H9 (cell line): ENCODE results near the gene TMEM121. TPM values are rescaled to one million over a fixed set of nuclear protein-coding genes. Genes with fewer than 3 reads are reported as not detected.

Experiments used
- DNase-seq: peaks from one replicate; pipeline ENCODE4 v3.0.0-alpha.2; 2017
- H2AFZ ChIP-seq: one replicate; pipeline ENCODE4 v1.6.1; 2013; ENCODE audit warnings: mild to moderate bottlenecking, low read length, control low read depth, moderate library complexity
- H2AK5ac ChIP-seq: 2 replicates; pipeline ENCODE4 v1.6.1; 2013; ENCODE audit warnings: low read length, control low read depth, mixed read lengths; ENCODE audit not compliant: insufficient read length
- H2BK120ac ChIP-seq: one replicate; pipeline ENCODE4 v1.6.1; 2013; ENCODE audit warnings: low read depth, mild to moderate bottlenecking, low read length, control low read depth, inconsistent platforms; ENCODE audit not compliant: poor library complexity, severe bottlenecking
- H2BK12ac ChIP-seq: 2 replicates; pipeline ENCODE4 v1.6.1; 2013; ENCODE audit warnings: low read length, control low read depth, mixed read lengths, low read depth; ENCODE audit not compliant: insufficient read length
- H2BK15ac ChIP-seq: 2 replicates; pipeline ENCODE4 v1.6.1; 2013; ENCODE audit warnings: low read depth, low read length, control low read depth
- H2BK20ac ChIP-seq: one replicate; pipeline ENCODE4 v1.6.1; 2013; ENCODE audit warnings: low read depth, mild to moderate bottlenecking, low read length, control low read depth, inconsistent platforms; ENCODE audit not compliant: poor library complexity, severe bottlenecking
- H2BK5ac ChIP-seq: 2 replicates; pipeline ENCODE4 v1.6.1; 2013; ENCODE audit warnings: low read length, control low read depth, mixed read lengths; ENCODE audit not compliant: insufficient read length
- H3K14ac ChIP-seq: 2 replicates; pipeline ENCODE4 v1.6.1; 2013; ENCODE audit warnings: low read length, control low read depth; ENCODE audit not compliant: insufficient read depth
- H3K18ac ChIP-seq: 2 replicates; pipeline ENCODE4 v1.6.1; 2013; ENCODE audit warnings: low read depth, mild to moderate bottlenecking, mixed read lengths, low read length, control low read depth; ENCODE audit not compliant: insufficient read length
- H3K23ac ChIP-seq: 2 replicates; pipeline ENCODE4 v1.6.1; 2013; ENCODE audit warnings: low read length, control low read depth, mixed read lengths, low read depth; ENCODE audit not compliant: insufficient read length
- H3K23me2 ChIP-seq: 2 replicates; pipeline ENCODE4 v1.6.1; 2013; ENCODE audit warnings: low read depth, mild to moderate bottlenecking, mixed read lengths, low read length, control low read depth; ENCODE audit not compliant: insufficient read length, poor library complexity, severe bottlenecking
- H3K27ac ChIP-seq: 2 replicates; pipeline ENCODE4 v1.5.1; 2013; ENCODE audit warnings: low read length, control low read depth, mixed read lengths, low read depth; ENCODE audit not compliant: insufficient read length
- H3K27me3 ChIP-seq: 2 replicates; pipeline ENCODE4 v1.6.1; 2013; ENCODE audit warnings: low read length, control low read depth, inconsistent platforms; ENCODE audit not compliant: insufficient read depth
- H3K4ac ChIP-seq: 2 replicates; pipeline ENCODE4 v1.6.1; 2013; ENCODE audit warnings: low read depth, mild to moderate bottlenecking, control low read depth, inconsistent platforms, low read length, moderate library complexity
- H3K4me1 ChIP-seq: 2 replicates; pipeline ENCODE4 v1.6.1; 2013; ENCODE audit warnings: low read length, control low read depth, inconsistent platforms; ENCODE audit not compliant: insufficient read depth
- H3K4me2 ChIP-seq: 2 replicates; pipeline ENCODE4 v1.6.1; 2013; ENCODE audit warnings: low read length, control low read depth, mixed read lengths; ENCODE audit not compliant: insufficient read length, insufficient read depth
- H3K56ac ChIP-seq: 2 replicates; pipeline ENCODE4 v1.6.1; 2013; ENCODE audit warnings: low read depth, mild to moderate bottlenecking, mixed read lengths, low read length, control low read depth; ENCODE audit not compliant: insufficient read length
- H3K79me1 ChIP-seq: 2 replicates; pipeline ENCODE4 v1.6.1; 2013; ENCODE audit warnings: low read depth, mild to moderate bottlenecking, moderate library complexity, low read length, control low read depth, inconsistent platforms; ENCODE audit not compliant: insufficient read depth, poor library complexity, severe bottlenecking
- H3K79me2 ChIP-seq: 2 replicates; pipeline ENCODE4 v1.6.1; 2013; ENCODE audit warnings: low read length, control low read depth, inconsistent platforms; ENCODE audit not compliant: insufficient read depth
- H3K9ac ChIP-seq: 2 replicates; pipeline ENCODE4 v1.6.1; 2013; ENCODE audit warnings: low read length, control low read depth, mixed read lengths; ENCODE audit not compliant: insufficient read length; ENCODE audit errors: extremely low read depth
- H3K9me3 ChIP-seq: one replicate; pipeline ENCODE4 v1.6.1; 2013; ENCODE audit warnings: low read depth, low read length, inconsistent platforms; ENCODE audit not compliant: control insufficient read depth
- H3T11ph ChIP-seq: one replicate; pipeline ENCODE4 v1.6.1; 2013; ENCODE audit warnings: mild to moderate bottlenecking, low read length, control low read depth, inconsistent platforms
- H4K20me1 ChIP-seq: one replicate; pipeline ENCODE4 v1.6.1; 2013; ENCODE audit not compliant: control insufficient read depth, insufficient read length, insufficient read depth
- H4K5ac ChIP-seq: 2 replicates; pipeline ENCODE4 v1.6.1; 2013; ENCODE audit warnings: low read depth, mild to moderate bottlenecking, mixed read lengths, low read length, control low read depth; ENCODE audit not compliant: insufficient read length
- H4K8ac ChIP-seq: replicated peaks from 2 replicates; pipeline ENCODE4 v1.6.1; 2013; ENCODE audit warnings: low read length, control low read depth, mixed read lengths, low read depth; ENCODE audit not compliant: insufficient read length
- H4K91ac ChIP-seq: 2 replicates; pipeline ENCODE4 v1.6.1; 2013; ENCODE audit warnings: low read depth, mild to moderate bottlenecking, moderate library complexity, mixed read lengths, low read length, control low read depth; ENCODE audit not compliant: insufficient read length
- H3K27ac Mint-ChIP-seq, 3 experiments: 2 replicates in 2 of 3; 3 replicates in 1 of 3; pipeline ENCODE4 v1.8.0; 2020 to 2021; ENCODE audit warnings: mixed read lengths in 3 of 3, mild to moderate bottlenecking in 1 of 3, moderate library complexity in 1 of 3
- H3K27me3 Mint-ChIP-seq: 2 replicates; pipeline ENCODE4 v1.8.0; 2021; ENCODE audit warnings: low read depth, mild to moderate bottlenecking, moderate library complexity, mixed read lengths
- H3K36me3 Mint-ChIP-seq, 3 experiments: 2 replicates in 2 of 3; 3 replicates in 1 of 3; pipeline ENCODE4 v1.8.0; 2020 to 2021; ENCODE audit warnings: low read depth in 3 of 3, mixed read lengths in 3 of 3; ENCODE audit not compliant: insufficient read depth in 1 of 3
- H3K4me1 Mint-ChIP-seq, 2 experiments: 2 replicates each; pipeline ENCODE4 v1.8.0; 2020; ENCODE audit warnings: mixed read lengths in 2 of 2
- H3K4me3 Mint-ChIP-seq, 2 experiments: 2 replicates in 1 of 2; 3 replicates in 1 of 2; pipeline ENCODE4 v1.8.0; 2020 to 2021; ENCODE audit warnings: mild to moderate bottlenecking in 2 of 2, mixed read lengths in 2 of 2, moderate library complexity in 1 of 2
- H3K9me3 Mint-ChIP-seq, 2 experiments: 2 replicates in 1 of 2; 3 replicates in 1 of 2; pipeline ENCODE4 v1.8.0; 2020; ENCODE audit warnings: mild to moderate bottlenecking in 2 of 2, mixed read lengths in 2 of 2, moderate library complexity in 1 of 2
- CTCF ChIP-seq: fragments of 200-600 bp; sonication (generic); conservative IDR thresholded peaks from 3 replicates; pipeline ENCODE4 v1.8.0; 2021; ENCODE audit warnings: antibody characterized with exemption, mild to moderate bottlenecking
- WGBS: extraction: QIAGEN DNeasy Blood & Tissue Kit; methylation state at CpG from one replicate; pipeline ENCODE4 v1.1.7; 2013; ENCODE audit warnings: missing lambda C conversion rate, low lambda C conversion rate, mixed read lengths; ENCODE audit not compliant: insufficient read length; ENCODE audit errors: extremely low coverage; 5-methylcytosine and 5-hydroxymethylcytosine counted together
- total RNA-seq: library from RNA; stranded (reverse); gene quantifications from 2 replicates; pipeline ENCODE4 v1.2.1, GENCODE V29; 2021

TMEM121 gene
- total RNA-seq, 1 experiment from 2014 or later = 2.6 TPM

- Mint-ChIP-seq H3K27ac (no peak overlapping the region), H3K9me3 (peaks cover 0 to 35% of the 10 kb centered on the region in 2 experiments; a peak in 2 of 5 replicates), H3K27me3 (peaks cover 50% of the 10 kb centered on the region), H3K4me3 (no peak overlapping the region), H3K36me3 (no peaks in the 10 kb centered on the region; a peak in 1 of 7 replicates), H3K4me1 (no peaks in the 10 kb centered on the region)
- no peak for TF ChIP-seq CTCF
- H3K9ac ChIP-seq = no peak overlapping the region
- no peak overlapping the region for H3K23ac ChIP-seq
- H3K18ac ChIP-seq = no peak overlapping the region
- no peaks in the 10 kb centered on the region for H4K20me1 ChIP-seq
- no peak overlapping the region for H3K27ac ChIP-seq
- no peak overlapping the region for H3K4me2 ChIP-seq
- H4K5ac ChIP-seq = no peak overlapping the region
- no peak overlapping the region for H2BK15ac ChIP-seq
- H3K27me3 ChIP-seq = peaks cover 16% of the 10 kb centered on the region; the same call in 1 of the 2 replicates
- H3K4me1 ChIP-seq = no peaks in the 10 kb centered on the region; the same call in 1 of the 2 replicates
- no peaks in the 10 kb centered on the region for H3K79me1 ChIP-seq
- H3K56ac ChIP-seq = no peak overlapping the region
- H2AK5ac ChIP-seq = no peak overlapping the region
- H4K8ac ChIP-seq = no peak overlapping the region
- H2BK20ac ChIP-seq = no peak overlapping the region
- no peak overlapping the region for H3K14ac ChIP-seq
- H3K79me2 ChIP-seq = no peaks in the 10 kb centered on the region
- peaks cover 7% of the 10 kb centered on the region for H3K23me2 ChIP-seq
- no peak overlapping the region for H2AFZ ChIP-seq
- no peak overlapping the region for H4K91ac ChIP-seq
- H3K9me3 ChIP-seq = no peaks in the 10 kb centered on the region
- no peak overlapping the region for H2BK5ac ChIP-seq
- no CpG with 5 or more reads among the region's 63 CpGs for WGBS
- H2BK120ac ChIP-seq = no peak overlapping the region
- H2BK12ac ChIP-seq = no peak overlapping the region
- no peak overlapping the region for H3K4ac ChIP-seq
- no peak overlapping the region for H3T11ph ChIP-seq
- no peak for DNase-seq
Measured at GRCh38 chr14:105529569-105530284, 3.3 kb downstream of the TMEM121 start.
